ENCODE results near the gene MPL.

MPL gene

GRCh38 chr1:43325381-43325780 is 12.2 kb upstream of the MPL start:
- no peak for DNase-seq

DNA sequence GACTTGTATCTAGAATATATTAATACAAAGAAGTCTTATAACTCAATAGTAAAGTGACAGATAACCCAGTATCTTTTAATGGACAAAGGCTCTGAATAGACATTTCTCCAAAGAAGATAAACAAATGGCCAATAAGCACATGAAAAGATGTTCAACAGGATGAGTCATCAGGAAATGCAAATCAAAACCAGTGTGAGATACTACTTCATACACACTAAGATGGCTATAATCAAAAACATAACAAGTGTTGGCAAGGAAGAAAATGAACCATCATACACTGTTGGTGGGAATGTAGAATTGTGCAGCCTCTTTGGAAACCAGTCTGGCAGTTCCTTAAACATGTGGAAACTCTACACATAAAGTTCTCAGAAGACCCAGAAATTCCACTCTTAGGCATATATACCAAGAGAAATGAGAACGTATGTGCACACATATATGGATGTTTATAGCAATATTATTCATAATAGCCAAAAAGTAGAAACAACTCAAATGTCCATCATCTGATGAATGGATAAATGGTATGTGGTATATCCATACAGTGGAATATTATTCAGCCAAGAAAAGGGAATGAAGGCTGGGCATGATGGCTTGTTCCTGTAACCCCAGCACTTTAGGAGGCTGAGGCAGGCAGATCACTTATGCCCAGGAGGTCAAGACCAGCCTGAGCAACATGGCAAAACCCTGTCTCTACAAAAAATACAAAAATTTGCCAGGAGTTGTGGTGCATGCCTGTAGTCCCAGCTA is 9.9 kb upstream of the MPL start:
- no peak for DNase-seq

DNA sequence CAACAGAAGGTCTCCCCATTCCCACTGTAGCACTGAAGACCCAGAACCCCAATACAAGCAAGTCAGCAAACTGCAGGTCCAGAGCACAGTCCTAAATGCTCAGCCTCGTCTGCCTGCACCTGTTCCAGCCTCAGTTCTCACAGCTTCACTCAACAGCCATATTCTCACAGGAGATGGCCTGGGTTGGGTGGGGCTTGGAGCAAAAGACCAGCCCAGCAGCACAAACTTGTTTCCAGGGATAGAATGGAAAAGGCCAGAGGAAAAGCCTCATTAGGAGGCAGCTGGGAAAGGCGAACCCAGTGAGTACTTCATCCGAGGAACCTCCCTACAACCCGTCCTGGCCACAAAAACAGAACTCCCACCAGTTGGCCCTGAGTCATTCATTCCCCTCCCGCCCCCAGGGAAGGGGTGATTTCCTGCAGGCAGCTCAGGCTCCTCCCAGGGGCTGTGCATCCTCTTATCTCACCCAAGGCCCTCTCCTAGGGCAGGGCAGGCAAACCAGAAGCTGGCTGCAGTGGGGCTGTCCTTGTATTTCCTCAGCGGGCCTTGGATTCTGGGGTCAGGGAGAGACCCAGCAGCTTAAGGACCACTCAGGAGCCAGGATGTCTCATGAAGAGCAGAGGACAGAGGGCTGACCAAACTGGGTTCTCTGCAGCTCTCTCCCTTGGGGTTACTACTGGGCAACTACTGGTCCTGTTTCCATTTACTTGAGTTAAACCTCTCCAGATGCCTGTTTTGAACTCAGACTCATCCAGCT is 7.4 kb upstream of the MPL start:
- DNase-seq = peak; percentile 87 to 94 (median 94)

DNA sequence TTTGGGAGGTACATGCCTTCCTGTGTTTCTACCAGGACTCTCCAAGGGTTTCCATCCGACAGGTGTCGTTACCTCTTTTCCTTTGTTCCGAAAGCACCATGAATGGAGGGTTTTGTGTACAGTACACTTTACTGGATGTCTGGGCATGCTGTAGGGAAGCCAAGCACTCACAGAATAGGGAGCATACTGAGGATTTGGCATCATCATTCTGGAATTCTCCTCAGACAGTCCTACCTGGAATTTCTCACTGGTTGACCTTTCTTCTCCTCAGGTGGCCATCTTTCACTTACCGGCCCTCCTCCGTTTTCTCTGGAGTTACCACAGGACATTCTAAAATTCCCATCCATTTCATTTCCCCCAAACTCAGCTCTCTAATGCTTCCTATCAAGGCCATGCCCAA is 5.9 kb upstream of the MPL start:
- no peak for DNase-seq

DNA sequence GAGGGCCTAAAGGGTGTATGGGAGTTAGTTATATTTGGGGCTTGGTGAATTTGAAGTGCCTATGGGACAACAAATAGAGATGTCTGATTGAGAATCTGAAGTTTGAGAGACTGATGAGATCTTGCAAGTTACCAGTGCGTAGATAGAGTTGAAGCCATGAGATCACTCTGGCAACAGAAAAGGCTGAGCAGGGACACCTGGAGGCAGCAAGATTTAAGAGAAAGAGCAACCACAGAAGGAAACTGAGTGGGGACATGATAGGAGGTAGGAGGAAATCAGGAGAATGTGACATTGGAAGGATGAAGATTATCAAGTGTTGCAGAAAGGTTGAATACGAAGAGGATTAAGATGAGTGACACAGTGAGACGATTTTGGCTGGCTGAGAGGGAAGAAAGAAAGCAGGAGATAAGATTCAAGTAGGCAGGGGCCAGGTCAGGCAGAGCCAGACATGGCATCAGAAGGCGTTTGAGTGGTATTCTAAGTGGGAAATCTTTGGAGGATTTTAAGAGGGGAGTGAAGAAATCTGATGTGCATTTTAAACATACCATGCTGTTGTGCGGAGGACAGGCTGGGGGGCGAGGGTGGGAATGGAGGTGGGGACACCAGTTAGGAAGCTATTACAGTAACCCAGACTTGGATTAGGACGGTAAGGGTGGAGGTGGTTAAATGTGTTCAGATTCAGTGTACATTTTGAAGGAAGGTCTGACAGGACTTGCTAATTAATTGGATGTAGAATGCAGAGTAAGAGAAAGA is 3.0 kb upstream of the MPL start:
- DNase-seq = no peak

- no peak for DNase-seq
Measured at GRCh38 chr1:43338001-43338400, 383 bp downstream of the MPL start.

DNA sequence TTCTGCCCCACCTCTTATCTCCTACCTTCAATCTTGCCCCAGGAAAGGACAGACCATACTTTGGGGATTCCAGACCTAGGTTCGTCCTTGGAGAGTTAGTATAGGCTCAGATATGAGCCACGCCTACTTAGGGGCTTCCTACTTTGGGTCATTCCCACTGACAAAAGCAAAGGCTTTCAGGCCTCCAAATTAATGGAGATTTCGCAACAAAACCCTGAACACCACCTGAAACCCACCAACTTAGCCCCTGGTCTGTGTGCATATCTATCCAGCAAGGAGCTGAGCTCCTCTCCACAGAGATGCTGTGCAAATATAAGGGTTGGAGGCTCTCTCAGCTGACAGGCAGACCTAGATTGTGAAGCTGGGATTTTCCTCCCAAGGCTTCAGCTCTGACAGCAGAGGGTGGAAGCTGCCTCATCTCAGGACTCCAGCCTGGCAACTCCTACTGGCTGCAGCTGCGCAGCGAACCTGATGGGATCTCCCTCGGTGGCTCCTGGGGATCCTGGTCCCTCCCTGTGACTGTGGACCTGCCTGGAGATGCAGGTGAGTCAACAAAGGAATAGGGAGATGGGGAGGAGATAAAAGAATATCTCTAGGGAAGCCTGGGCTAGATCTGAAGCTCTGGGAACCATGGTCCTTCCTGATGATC is 2.1 kb downstream of the MPL start:
- no peak for DNase-seq

DNA sequence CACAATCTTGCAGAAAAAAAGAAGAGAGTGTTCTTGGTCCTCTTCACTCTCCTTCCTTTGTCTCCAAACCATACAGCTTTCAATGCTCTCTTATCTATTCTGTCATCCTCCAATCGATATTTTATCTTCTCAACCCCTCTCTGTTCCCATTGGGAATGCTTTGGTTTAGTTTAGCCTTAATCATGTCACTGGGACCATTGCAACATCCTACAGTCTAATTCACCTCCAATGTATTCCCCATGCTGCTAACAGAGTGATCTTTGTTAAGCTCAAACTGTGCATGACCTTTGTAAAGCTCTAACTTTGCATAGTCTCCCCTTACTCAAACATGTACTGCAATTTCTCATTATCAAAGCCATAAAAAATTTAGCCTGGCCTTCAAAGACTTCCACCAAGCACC is 2.9 kb downstream of the MPL start:
- DNase-seq = no peak

- DNase-seq = no peak
Measured at GRCh38 chr1:43344267-43344850, 6.7 kb downstream of the MPL start.

DNA sequence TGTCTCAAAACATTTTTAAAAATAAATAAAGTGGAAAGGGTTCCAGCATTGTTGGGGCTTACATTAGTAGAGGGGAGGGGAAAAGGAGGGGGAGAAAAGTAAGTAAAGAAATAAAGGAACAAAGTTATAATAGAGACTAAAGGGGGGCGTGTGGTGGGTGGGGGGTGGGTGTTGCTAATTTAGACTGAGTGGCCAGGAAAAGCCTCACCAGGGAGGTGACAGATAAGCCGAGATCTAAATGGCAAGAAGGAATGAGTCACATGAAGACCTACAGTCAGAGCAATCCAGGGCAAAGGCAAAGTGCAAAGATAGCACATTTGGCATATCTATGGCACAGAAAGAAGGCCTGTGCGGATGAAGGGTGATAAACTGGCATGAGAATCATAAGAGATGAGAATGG is 7.5 kb downstream of the MPL start:
- peak in 3 of 4 experiments; percentile 40 to 65 (median 51) for DNase-seq

GRCh38 chr1:43346636-43347035 is 9.0 kb downstream of the MPL start:
- no peak for DNase-seq

- no peak for DNase-seq
Measured at GRCh38 chr1:43348343-43348808, 10.8 kb downstream of the MPL start.

GRCh38 chr1:43348809-43349593 is 11.4 kb downstream of the MPL start:
- DNase-seq = peak in 2 of 4 experiments; percentile 23 to 27

DNA sequence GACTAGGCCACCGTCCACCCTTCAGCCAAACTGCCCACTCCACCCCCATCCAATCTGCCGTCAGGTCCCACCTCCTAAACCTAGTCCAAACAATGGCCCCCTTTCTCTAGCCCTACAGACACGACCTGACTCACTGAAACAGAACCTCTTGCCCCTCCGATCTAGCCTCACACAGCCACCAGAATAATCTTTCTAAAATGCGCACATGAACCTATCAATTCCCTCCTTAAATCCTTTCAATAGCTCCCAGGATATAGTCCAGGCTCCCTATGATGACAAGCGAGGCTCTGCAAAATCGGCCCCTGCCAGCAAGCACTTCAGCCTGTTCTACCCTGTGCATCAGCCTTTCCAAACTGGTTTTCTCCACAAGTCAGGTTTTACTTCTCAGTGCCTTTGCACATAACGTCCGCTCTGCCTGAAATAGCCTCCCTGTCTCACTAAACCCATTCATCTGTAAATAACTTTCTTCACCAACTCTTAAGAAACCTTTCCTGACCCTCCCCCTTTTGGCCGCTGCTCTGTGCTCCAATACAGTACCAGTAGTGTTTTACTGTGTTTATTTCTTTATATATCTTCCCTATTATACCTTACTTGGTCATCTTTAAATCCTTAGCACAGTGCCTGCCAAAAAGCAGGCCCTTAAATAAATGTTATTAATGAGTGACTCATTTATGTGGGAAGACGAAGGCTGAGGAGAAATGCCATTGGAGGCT is 12.1 kb downstream of the MPL start:
- no peak for DNase-seq

- DNase-seq = no peak
Measured at GRCh38 chr1:43350976-43351375, 13.4 kb downstream of the MPL start.

- DNase-seq = no peak
Measured at GRCh38 chr1:43351421-43352350, 14.1 kb downstream of the MPL start.

DNA sequence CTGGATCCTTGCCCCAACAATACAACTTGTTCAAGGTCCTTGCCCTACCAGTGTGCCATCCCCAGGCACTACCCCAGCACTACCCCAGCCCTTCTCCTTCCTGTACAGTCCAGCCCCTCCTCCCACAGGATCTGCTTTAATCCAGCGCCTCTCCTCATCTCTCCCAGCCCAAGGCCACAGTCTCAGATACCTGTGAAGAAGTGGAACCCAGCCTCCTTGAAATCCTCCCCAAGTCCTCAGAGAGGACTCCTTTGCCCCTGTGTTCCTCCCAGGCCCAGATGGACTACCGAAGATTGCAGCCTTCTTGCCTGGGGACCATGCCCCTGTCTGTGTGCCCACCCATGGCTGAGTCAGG is 14.7 kb downstream of the MPL start:
- no peak for DNase-seq

DNA sequence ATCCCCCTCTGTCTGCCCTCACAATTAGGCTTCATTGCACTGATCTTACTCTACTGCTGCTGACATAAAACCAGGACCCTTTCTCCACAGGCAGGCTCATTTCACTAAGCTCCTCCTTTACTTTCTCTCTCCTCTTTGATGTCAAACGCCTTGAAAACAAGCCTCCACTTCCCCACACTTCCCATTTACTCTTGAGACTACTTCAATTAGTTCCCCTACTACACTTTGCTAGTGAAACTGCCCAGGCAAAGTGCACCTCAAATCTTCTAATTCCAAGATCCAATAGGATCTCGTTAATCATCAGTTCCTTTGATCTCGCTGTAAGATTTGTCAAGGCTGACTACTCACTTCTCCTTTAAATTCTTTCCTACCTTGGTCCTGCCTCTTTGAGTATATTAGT is 15.3 kb downstream of the MPL start:
- peak; percentile 20 to 38 (median 24) for DNase-seq

GRCh38 chr1:43354471-43354870 is 16.9 kb downstream of the MPL start:
- no peak for DNase-seq

DNA sequence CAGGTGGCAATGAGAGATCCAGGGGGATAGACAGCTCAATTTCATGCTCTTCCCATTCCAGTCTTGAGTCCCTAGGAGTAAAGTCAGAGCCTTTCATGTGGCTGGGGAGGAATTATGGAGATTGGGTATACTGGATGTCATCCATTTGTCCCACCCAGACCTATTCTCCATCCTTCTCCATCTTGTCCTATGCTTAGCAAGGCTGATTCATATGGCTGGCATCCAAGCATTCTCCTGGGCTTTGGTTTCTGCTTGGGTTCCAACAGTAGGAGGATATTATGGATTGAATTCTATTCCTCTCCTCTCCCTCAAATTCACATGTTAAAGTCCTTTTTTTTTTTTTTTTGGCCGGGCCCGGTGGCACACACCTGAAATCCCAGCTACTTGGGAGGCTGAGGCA is 17.3 kb downstream of the MPL start:
- DNase-seq = no peak
